ENCODE measurements around the gene OCA2.

OCA2 gene

GRCh38 chr15:27744641-27745040, 354.5 kb downstream of the OCA2 start:
- no peak for TF ChIP-seq CTCF (conservative IDR thresholded peaks at IDR 0.05; ENCODE audit: control insufficient read depth, insufficient read depth, low read depth, low read length)
- no peak overlapping the region for H3K4me3 ChIP-seq (ENCODE audit: control insufficient read depth, low read depth, low read length)
- DNase-seq (ENCODE audit: low read depth) = no peak

GRCh38 chr15:27743638-27744037, 355.5 kb downstream of the OCA2 start:
- DNase-seq (ENCODE audit: low read depth) = no peak
- no peak for TF ChIP-seq CTCF (conservative IDR thresholded peaks at IDR 0.05; ENCODE audit: control insufficient read depth, insufficient read depth, low read depth, low read length)
- no peak overlapping the region for H3K4me3 ChIP-seq (ENCODE audit: control insufficient read depth, low read depth, low read length)

GRCh38 chr15:27742751-27743477, 356.2 kb downstream of the OCA2 start:
- no peak for TF ChIP-seq CTCF (conservative IDR thresholded peaks at IDR 0.05; ENCODE audit: control insufficient read depth, insufficient read depth, low read depth, low read length)
- no peak overlapping the region for H3K4me3 ChIP-seq (ENCODE audit: control insufficient read depth, low read depth, low read length)
- no peak for DNase-seq (ENCODE audit: low read depth)

GRCh38 chr15:27741226-27741860, 357.8 kb downstream of the OCA2 start:
- H3K4me3 ChIP-seq (ENCODE audit: control insufficient read depth, low read depth, low read length) = no peak overlapping the region
- DNase-seq (ENCODE audit: low read depth) = no peak
- no peak for TF ChIP-seq CTCF (conservative IDR thresholded peaks at IDR 0.05; ENCODE audit: control insufficient read depth, insufficient read depth, low read depth, low read length)

GRCh38 chr15:27734785-27735495, 364.2 kb downstream of the OCA2 start:
- no peak overlapping the region for H3K4me3 ChIP-seq (ENCODE audit: control insufficient read depth, low read depth, low read length)
- no peak for DNase-seq (ENCODE audit: low read depth)
- no peak for TF ChIP-seq CTCF (conservative IDR thresholded peaks at IDR 0.05; ENCODE audit: control insufficient read depth, insufficient read depth, low read depth, low read length)

- no peak for DNase-seq (ENCODE audit: low read depth)
- no peak overlapping the region for H3K4me3 ChIP-seq (ENCODE audit: control insufficient read depth, low read depth, low read length)
- no peak for TF ChIP-seq CTCF (conservative IDR thresholded peaks at IDR 0.05; ENCODE audit: control insufficient read depth, insufficient read depth, low read depth, low read length)
These were observed 367.3 kb downstream of the OCA2 start for GRCh38 chr15:27731776-27732175.
